Breast epithelium (tissue), 4 donors: ENCODE measurements around the gene IGF1R. TPM values are rescaled to one million over a fixed set of nuclear protein-coding genes. Genes with fewer than 3 reads are reported as not detected.

Experiments
- DNase-seq, 2 donors: peaks; one replicate each; pipeline ENCODE4 v3.0.0-alpha.2; 2019; ENCODE audit warnings: low spot score in 2 of 2
- H3K27ac ChIP-seq, 2 donors: fragments of 200-600 bp; sonication (generic) in 1 of 2; one replicate each; pipeline ENCODE4 v1.5.1; 2016 to 2019; ENCODE audit warnings: mild to moderate bottlenecking in 1 of 2
- H3K27me3 ChIP-seq, 2 donors: fragments of 200-600 bp; sonication (generic) in 1 of 2; one replicate each; pipeline versions ENCODE4 v1.5.1 to v1.6.0; 2017 to 2019; ENCODE audit warnings: control low read depth in 1 of 2, mild to moderate bottlenecking in 1 of 2
- H3K36me3 ChIP-seq: fragments of 200-600 bp; one replicate; pipeline ENCODE4 v1.5.1; 2019
- H3K4me1 ChIP-seq, 2 donors: fragments of 200-600 bp; sonication (generic); one replicate each; pipeline ENCODE4 v1.5.1; 2016 to 2019; ENCODE audit warnings: control low read depth in 1 of 2
- H3K4me3 ChIP-seq, 3 donors: fragments of 200-600 bp; sonication (generic); 1 replicate in 2 of 3; 2 replicates in 1 of 3; pipeline ENCODE4 v1.5.1; 2016 to 2019; ENCODE audit warnings: mild to moderate bottlenecking in 3 of 3, moderate library complexity in 2 of 3
- H3K9me3 ChIP-seq, 2 donors: fragments of 200-600 bp; sonication (generic) in 1 of 2; one replicate each; pipeline ENCODE4 v1.5.1; 2016 to 2019; ENCODE audit warnings: control low read depth in 1 of 2
- POLR2A ChIP-seq: fragments of 450-650 bp; IDR thresholded peaks from one replicate; pipeline ENCODE4 v1.6.1; 2016; ENCODE audit warnings: antibody characterized with exemption, mild to moderate bottlenecking, moderate library complexity
- POLR2AphosphoS5 ChIP-seq, 3 donors: sonication (generic); formaldehyde crosslinking; IDR thresholded peaks; one replicate each; pipeline ENCODE4 v1.6.1; 2017; ENCODE audit warnings: antibody characterized with exemption in 3 of 3
- intact Hi-C: fragments of 100-400 bp; cut with DNase I; formaldehyde crosslinking; loops from one replicate; pipeline ENCODE4 v1.15.1; 2023; ENCODE audit warnings: low total_unique reads
- total RNA-seq, 3 donors: library from RNA; depleted of rRNA; stranded (reverse); fragments of >200 nt; gene quantifications; one replicate each; pipeline ENCODE4 v1.1.0, GENCODE V29; 2016
- TF ChIP-seq, protein P1 (sequence below), 3 donors: fragments of 450-650 bp; IDR thresholded peaks; one replicate each; pipeline ENCODE4 v1.5.1; 2016 to 2017; ENCODE audit warnings: antibody characterized with exemption in 3 of 3, mild to moderate bottlenecking in 3 of 3, moderate library complexity in 3 of 3

IGF1R gene
- total RNA-seq, 3 donors from 2014 or later, result 61.8 to 146 (median 103) TPM

DNA sequence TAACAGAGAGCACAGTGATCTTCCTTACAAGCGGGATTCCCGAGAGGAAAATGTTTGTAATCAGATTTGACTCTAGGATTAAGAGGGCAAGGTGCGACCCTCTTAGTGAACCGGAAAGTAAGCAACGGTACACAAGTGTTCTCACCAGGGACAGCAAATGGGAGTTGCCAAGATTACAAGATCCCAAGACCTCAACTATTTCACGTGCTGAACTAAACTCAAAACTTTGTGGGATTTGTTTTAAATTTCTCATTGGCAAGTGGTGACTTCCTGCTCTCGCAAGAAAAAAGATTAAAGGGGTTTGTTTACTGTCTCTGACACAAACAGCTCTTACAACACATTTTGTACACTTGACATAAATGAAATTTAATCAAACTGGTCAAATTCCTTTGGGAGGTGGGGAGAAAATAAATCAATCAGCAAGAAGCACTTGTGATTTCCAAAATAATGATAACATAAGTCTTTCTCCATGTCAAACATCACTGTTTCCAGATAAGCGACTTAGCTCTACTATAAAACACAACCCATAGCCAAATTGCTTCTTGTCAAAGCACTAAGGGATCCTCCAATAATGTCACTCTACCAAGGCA lies 361.5 kb downstream of the IGF1R start:
- H3K9me3 ChIP-seq, result no peaks in the 10 kb centered on the region
- intact Hi-C loops, result no loop called here
- TF ChIP-seq, protein P1, sequence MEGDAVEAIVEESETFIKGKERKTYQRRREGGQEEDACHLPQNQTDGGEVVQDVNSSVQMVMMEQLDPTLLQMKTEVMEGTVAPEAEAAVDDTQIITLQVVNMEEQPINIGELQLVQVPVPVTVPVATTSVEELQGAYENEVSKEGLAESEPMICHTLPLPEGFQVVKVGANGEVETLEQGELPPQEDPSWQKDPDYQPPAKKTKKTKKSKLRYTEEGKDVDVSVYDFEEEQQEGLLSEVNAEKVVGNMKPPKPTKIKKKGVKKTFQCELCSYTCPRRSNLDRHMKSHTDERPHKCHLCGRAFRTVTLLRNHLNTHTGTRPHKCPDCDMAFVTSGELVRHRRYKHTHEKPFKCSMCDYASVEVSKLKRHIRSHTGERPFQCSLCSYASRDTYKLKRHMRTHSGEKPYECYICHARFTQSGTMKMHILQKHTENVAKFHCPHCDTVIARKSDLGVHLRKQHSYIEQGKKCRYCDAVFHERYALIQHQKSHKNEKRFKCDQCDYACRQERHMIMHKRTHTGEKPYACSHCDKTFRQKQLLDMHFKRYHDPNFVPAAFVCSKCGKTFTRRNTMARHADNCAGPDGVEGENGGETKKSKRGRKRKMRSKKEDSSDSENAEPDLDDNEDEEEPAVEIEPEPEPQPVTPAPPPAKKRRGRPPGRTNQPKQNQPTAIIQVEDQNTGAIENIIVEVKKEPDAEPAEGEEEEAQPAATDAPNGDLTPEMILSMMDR (IDR thresholded peaks at IDR 0.05), result no peak
- TF ChIP-seq POLR2A (no peak), POLR2AphosphoS5 (IDR thresholded peaks at IDR 0.05) (no peak)

GRCh38 chr15:99010768-99011167 lies 362.4 kb downstream of the IGF1R start:
- Histone ChIP-seq H3K27me3 (no peaks in the 10 kb centered on the region), H3K36me3 (no peaks in the 10 kb centered on the region), H3K4me3 (no peak overlapping the region), H3K9me3 (no peaks in the 10 kb centered on the region), H3K4me1 (peaks cover 0 to 6% of the 10 kb centered on the region in 2 donors), H3K27ac (no peak overlapping the region)
- no peak for TF ChIP-seq POLR2A
- TF ChIP-seq POLR2AphosphoS5 (IDR thresholded peaks at IDR 0.05), result no peak
- TF ChIP-seq, protein P1 (IDR thresholded peaks at IDR 0.05), result no peak
- intact Hi-C loops, result no loop called here
- no peak for DNase-seq

More for the DNA sequence above, 361.5 kb downstream of the IGF1R start:
- H3K4me3 ChIP-seq, result no peak overlapping the region
- no peaks in the 10 kb centered on the region for H3K36me3 ChIP-seq
- DNase-seq, result no peak
- no peaks in the 10 kb centered on the region for H3K4me1 ChIP-seq
- no peaks in the 10 kb centered on the region for H3K27me3 ChIP-seq
- H3K27ac ChIP-seq, result no peak overlapping the region
